ENCODE results near the gene TOGARAM1. TPM values are rescaled to one million over a fixed set of nuclear protein-coding genes. Genes with fewer than 3 reads are reported as not detected.
"Not testable (repeated sequence)": the region's sequence is repeated elsewhere in the genome, so short reads cannot be mapped to it uniquely, and the experiment has no call there.

The TOGARAM1 gene
- total RNA-seq, 1 donor, result 27.1 TPM

GRCh38 chr14:45078323-45078722 is 116.3 kb downstream of the TOGARAM1 start:
- no peak overlapping the region for H3K4me2 ChIP-seq (ENCODE audit: insufficient read depth, low read length)
- no peak overlapping the region for H2AFZ ChIP-seq (ENCODE audit: low read length)
- peaks cover 2% of the 10 kb centered on the region for H3K4me1 ChIP-seq (ENCODE audit: insufficient read depth, low read length)
- no peaks in the 10 kb centered on the region for H3K79me2 ChIP-seq (ENCODE audit: insufficient read depth, low read length)
- H3K27me3 ChIP-seq (ENCODE audit: insufficient read depth, low read length), result no peaks in the 10 kb centered on the region
- no peak for DNase-seq (ENCODE audit: insufficient read length, low spot score, missing footprints)
- H3K4me3 ChIP-seq (ENCODE audit: insufficient read depth, low read length), result no peak overlapping the region
- H4K20me1 ChIP-seq (ENCODE audit: insufficient read depth, low read length), result no peaks in the 10 kb centered on the region
- no peak for TF ChIP-seq CTCF (IDR thresholded peaks at IDR 0.05; ENCODE audit: extremely low read depth, low read depth, low read length)
- no peaks in the 10 kb centered on the region for H3K9me3 ChIP-seq (ENCODE audit: low read depth, low read length)
- no peaks in the 10 kb centered on the region for H3K36me3 ChIP-seq (ENCODE audit: insufficient read depth, low read length)
- no peak overlapping the region for H3K27ac ChIP-seq (ENCODE audit: low read depth, low read length)

GRCh38 chr14:45080416-45080968 is 118.5 kb downstream of the TOGARAM1 start:
- H2AFZ ChIP-seq (ENCODE audit: low read length); DNase-seq (ENCODE audit: insufficient read length, low spot score, missing footprints); H3K4me2 ChIP-seq (ENCODE audit: insufficient read depth, low read length); H3K27ac ChIP-seq (ENCODE audit: low read depth, low read length); H3K4me3 ChIP-seq (ENCODE audit: insufficient read depth, low read length); H3K27me3 ChIP-seq (ENCODE audit: insufficient read depth, low read length); H3K4me1 ChIP-seq (ENCODE audit: insufficient read depth, low read length); H3K36me3 ChIP-seq (ENCODE audit: insufficient read depth, low read length); H3K9me3 ChIP-seq (ENCODE audit: low read depth, low read length): not testable (repeated sequence)
- peaks cover 12% of the 10 kb centered on the region for H4K20me1 ChIP-seq (ENCODE audit: insufficient read depth, low read length)
- peaks cover 16% of the 10 kb centered on the region for H3K79me2 ChIP-seq (ENCODE audit: insufficient read depth, low read length)

- Histone ChIP-seq H3K79me2 (ENCODE audit: insufficient read depth, low read length) (peaks cover 22% of the 10 kb centered on the region), H4K20me1 (ENCODE audit: insufficient read depth, low read length) (peaks cover 17% of the 10 kb centered on the region), H3K4me1 (ENCODE audit: insufficient read depth, low read length) (peaks cover 15% of the 10 kb centered on the region)
- not testable (repeated sequence) for H3K4me2 ChIP-seq (ENCODE audit: insufficient read depth, low read length); H3K9me3 ChIP-seq (ENCODE audit: low read depth, low read length); DNase-seq (ENCODE audit: insufficient read length, low spot score, missing footprints); H3K36me3 ChIP-seq (ENCODE audit: insufficient read depth, low read length); H2AFZ ChIP-seq (ENCODE audit: low read length); H3K4me3 ChIP-seq (ENCODE audit: insufficient read depth, low read length); H3K27me3 ChIP-seq (ENCODE audit: insufficient read depth, low read length); H3K27ac ChIP-seq (ENCODE audit: low read depth, low read length)
Measured at GRCh38 chr14:45081096-45081495, 119.1 kb downstream of the TOGARAM1 start.

DNA sequence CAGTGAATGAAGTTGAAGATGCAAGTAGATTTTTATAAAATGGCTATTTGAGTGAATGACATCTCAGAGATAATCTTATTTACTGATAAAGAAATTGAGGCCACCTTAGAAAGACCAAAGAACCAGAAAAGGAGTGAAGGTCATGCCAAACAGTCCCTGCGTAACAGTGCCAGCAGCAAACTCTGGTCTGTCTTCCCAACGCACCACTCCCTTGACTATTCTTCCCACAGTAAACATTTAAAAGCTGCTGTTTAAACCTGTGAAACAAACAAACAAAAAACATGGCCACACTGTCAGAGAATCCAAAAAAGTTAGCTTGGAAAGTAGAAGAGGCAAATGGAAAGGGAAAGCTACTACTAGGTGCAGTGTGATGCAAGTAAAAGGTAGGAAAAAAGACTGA is 120.4 kb downstream of the TOGARAM1 start:
- H4K20me1 ChIP-seq (ENCODE audit: insufficient read depth, low read length), result peaks cover 31% of the 10 kb centered on the region
- no peak overlapping the region for H3K27ac ChIP-seq (ENCODE audit: low read depth, low read length)
- H3K36me3 ChIP-seq (ENCODE audit: insufficient read depth, low read length), result no peaks in the 10 kb centered on the region
- H2AFZ ChIP-seq (ENCODE audit: low read length), result no peak overlapping the region
- no peak for TF ChIP-seq CTCF (IDR thresholded peaks at IDR 0.05; ENCODE audit: extremely low read depth, low read depth, low read length)
- DNase-seq (ENCODE audit: insufficient read length, low spot score, missing footprints), result no peak
- peaks cover 35% of the 10 kb centered on the region for H3K79me2 ChIP-seq (ENCODE audit: insufficient read depth, low read length)
- H3K4me1 ChIP-seq (ENCODE audit: insufficient read depth, low read length), result peaks cover 20% of the 10 kb centered on the region
- H3K4me3 ChIP-seq (ENCODE audit: insufficient read depth, low read length), result no peak overlapping the region
- no peak overlapping the region for H3K4me2 ChIP-seq (ENCODE audit: insufficient read depth, low read length)
- H3K9me3 ChIP-seq (ENCODE audit: low read depth, low read length), result no peaks in the 10 kb centered on the region
- no peaks in the 10 kb centered on the region for H3K27me3 ChIP-seq (ENCODE audit: insufficient read depth, low read length)

DNA sequence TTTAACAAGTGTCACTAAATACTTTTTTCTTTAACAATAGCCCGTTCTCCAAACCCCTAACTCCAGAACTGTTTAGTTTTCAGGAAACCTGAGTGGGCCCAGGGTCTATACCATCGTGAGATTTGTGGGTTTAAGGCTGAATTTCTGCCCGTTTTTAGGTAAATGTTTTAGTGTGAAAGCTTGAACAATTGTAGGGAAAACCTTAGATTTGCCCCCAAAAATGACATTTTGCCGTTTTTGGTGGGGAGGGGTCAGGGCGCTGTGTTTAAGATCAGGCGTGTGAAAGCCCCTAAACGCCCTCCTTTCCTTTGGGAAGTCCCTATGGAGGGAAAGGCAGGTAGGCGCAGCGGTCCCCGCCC is 121.6 kb downstream of the TOGARAM1 start:
- DNase-seq (ENCODE audit: insufficient read length, low spot score, missing footprints), result no peak
- no peaks in the 10 kb centered on the region for H3K27me3 ChIP-seq (ENCODE audit: insufficient read depth, low read length)
- H2AFZ ChIP-seq (ENCODE audit: low read length), result peak overlapping the region; percentile 99
- H3K9me3 ChIP-seq (ENCODE audit: low read depth, low read length), result no peaks in the 10 kb centered on the region
- peaks cover 46% of the 10 kb centered on the region for H3K79me2 ChIP-seq (ENCODE audit: insufficient read depth, low read length)
- H3K4me1 ChIP-seq (ENCODE audit: insufficient read depth, low read length), result peaks cover 20% of the 10 kb centered on the region
- TF ChIP-seq CTCF (IDR thresholded peaks at IDR 0.05; ENCODE audit: extremely low read depth, low read depth, low read length), result no peak
- H3K27ac ChIP-seq (ENCODE audit: low read depth, low read length), result peak overlapping the region; percentile 56
- peak overlapping the region; percentile 99 for H3K4me2 ChIP-seq (ENCODE audit: insufficient read depth, low read length)
- peak overlapping the region; percentile 80 for H3K4me3 ChIP-seq (ENCODE audit: insufficient read depth, low read length)
- no peaks in the 10 kb centered on the region for H3K36me3 ChIP-seq (ENCODE audit: insufficient read depth, low read length)
- H4K20me1 ChIP-seq (ENCODE audit: insufficient read depth, low read length), result peaks cover 41% of the 10 kb centered on the region

Data from osteoblast (primary cell).